CD4-positive, alpha-beta T cell treated with Interleukin-15 for 1 hour (primary cell): Measurements from ENCODE around the gene RABGAP1.

Experiments used
- DNase-seq: peaks from one replicate; pipeline ENCODE4 v3.0.0-alpha.2; 2020

Gene RABGAP1

GRCh38 chr9:123053711-123054110, 112.9 kb downstream of the RABGAP1 start:
- DNase-seq: no peak

- DNase-seq: no peak
Observed at GRCh38 chr9:123058834-123059233, 118.0 kb downstream of the RABGAP1 start.

DNA sequence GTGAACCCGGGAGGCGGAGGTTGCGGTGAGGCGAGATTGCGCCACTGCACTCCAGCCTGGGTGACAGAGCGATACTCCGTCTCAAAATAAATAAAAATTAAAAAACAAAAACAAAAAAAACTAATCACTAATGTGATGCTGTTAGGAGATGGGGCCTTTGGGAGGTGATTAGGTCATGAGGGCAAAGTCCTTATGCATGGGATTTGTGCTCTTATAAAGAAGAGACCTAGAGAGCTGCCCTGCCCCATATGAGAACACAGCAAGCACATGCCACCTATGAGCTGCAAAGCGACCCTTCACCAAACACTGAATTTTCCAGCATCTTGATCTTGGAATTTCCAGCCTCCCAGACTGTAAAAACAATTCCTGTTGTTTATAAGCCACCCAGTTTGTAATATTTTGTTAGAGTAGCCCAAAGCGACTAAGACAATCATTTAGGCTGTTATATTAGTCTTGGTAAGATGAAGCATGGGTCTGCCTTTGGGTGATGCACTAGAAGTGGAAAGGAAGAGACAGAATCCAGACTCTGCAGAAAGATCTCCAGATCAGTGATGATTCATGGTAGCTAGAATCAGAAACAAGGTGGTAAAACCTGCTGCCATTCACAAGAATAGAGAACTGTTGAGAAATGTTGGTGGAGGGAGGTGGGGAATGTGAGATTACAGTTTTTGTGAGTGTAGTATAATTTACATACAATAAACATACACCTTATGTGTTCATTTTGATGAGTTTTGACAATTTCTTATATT, 118.8 kb downstream of the RABGAP1 start:
- DNase-seq: no peak

DNA sequence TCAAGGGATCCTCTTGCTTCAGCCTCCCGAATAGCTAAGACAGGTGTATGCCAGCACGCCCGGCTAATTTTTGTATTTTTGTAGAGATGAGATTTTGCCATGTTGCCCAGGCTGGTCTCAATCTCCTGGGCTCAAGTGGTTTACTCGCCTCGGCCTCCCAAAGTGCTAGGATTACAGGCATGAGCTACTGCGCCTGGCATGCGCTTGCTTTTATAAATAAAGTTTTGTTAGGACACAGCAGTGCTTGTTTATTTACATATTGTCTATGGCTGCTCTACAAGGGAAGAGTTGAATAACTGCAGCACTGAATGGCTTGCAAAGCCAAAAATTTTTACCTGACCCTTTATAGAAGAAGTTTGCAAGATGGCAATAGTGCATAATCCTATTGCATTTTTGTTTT, 120.4 kb downstream of the RABGAP1 start:
- DNase-seq: no peak

DNA sequence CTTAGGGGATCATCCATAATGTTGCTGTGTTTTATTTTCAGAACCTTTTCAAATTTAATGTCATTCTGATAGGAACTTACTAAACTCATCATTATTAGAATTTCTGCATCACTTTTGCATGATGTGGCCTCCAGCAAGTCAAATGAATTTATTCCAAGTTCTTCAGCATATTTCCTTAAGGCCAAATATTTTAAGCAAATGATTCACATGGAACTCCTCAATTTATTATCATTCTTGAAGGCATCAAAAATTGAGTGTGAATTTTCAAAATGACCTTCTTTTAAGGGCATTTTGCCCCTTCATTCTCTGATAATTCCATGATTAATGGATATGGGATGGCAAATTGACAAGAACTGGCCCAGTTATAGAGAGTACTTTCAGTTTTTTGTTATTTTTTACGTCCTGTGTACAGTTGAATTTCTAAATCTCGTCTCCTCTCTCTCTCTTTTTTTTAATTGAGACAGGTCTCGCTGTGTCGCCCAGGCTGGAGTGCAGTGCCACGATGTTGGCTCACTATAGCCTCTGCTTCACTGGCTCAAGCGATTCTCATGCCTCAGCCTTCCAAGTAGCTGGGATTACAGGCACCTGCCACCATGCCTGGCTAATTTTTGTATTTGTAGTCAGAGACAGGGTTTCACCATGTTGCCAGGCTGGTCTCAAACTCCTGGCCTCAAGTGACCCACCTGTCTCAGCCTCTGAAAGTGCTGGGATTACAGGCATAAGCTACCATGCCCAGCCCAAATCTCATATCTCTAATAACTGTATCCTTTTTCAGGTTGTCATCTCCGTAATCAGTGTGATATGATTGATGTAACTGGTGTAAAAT, 121.7 kb downstream of the RABGAP1 start:
- no peak for DNase-seq

- DNase-seq: no peak
Observed at GRCh38 chr9:123063177-123063598, 122.4 kb downstream of the RABGAP1 start.

- DNase-seq: no peak
Observed at GRCh38 chr9:123063896-123064295, 123.1 kb downstream of the RABGAP1 start.

GRCh38 chr9:123064716-123065115, 123.9 kb downstream of the RABGAP1 start:
- no peak for DNase-seq

DNA sequence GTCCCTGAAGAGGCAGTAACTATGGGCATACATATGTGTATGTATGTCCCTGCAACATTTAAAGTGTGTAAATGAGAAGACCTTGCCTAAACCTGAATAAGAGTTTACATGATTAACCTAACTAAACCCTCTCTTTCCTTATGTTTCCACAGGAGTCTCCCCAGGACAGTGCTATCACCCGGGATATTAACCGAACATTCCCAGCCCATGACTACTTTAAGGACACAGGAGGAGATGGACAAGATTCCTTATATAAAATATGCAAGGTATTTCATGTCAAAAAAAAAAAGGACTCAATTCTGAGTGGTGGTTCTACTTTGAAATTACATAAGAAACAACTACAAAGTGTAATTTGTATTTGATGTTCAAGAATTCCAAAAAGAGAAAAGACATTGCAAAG, 124.4 kb downstream of the RABGAP1 start:
- DNase-seq: no peak

DNA sequence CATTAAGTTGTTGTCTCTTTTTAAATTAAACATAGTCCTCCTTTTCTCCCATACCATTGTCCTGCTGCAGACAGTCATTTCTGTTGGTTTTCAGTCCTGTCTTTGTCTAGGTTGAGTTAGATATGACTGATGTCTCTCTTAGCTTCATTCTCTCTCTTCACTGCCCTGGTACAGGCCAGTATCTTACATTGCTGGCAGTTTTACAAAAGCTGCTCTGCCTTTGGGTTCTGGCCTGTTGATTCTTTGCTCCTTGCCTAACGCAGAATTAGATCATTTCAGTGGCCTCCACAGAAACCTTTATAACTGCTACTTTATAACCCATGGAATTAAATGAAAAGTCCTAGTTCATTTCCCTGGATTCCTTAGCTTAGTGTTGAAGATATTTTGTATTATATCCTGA, 126.3 kb downstream of the RABGAP1 start:
- no peak for DNase-seq

GRCh38 chr9:123069010-123069481, 128.2 kb downstream of the RABGAP1 start:
- DNase-seq: no peak

GRCh38 chr9:123070198-123070597, 129.4 kb downstream of the RABGAP1 start:
- no peak for DNase-seq

GRCh38 chr9:123072407-123072995, 131.7 kb downstream of the RABGAP1 start:
- no peak for DNase-seq

DNA sequence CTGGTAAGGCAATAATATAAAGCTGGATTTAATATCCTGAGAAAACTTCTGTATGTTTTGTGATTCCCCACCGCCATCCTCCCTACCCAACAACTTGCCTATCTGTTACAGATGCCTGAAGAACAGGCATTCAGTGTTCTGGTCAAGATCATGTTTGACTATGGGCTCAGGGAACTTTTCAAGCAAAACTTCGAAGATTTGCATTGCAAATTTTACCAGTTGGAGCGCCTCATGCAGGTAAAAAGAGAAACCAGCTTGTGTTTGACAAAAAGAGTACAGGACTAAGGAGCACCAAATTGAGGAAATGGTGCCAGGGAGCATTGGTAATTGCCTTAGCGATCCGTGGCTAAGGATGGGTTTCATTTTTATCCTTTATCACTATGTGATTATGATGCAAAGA, 132.6 kb downstream of the RABGAP1 start:
- DNase-seq: no peak

- DNase-seq: no peak
Observed at GRCh38 chr9:123073991-123074422, 133.2 kb downstream of the RABGAP1 start.

- DNase-seq: no peak
Observed at GRCh38 chr9:123074628-123075027, 133.8 kb downstream of the RABGAP1 start.

GRCh38 chr9:123080444-123080843, 139.6 kb downstream of the RABGAP1 start:
- no peak for DNase-seq

DNA sequence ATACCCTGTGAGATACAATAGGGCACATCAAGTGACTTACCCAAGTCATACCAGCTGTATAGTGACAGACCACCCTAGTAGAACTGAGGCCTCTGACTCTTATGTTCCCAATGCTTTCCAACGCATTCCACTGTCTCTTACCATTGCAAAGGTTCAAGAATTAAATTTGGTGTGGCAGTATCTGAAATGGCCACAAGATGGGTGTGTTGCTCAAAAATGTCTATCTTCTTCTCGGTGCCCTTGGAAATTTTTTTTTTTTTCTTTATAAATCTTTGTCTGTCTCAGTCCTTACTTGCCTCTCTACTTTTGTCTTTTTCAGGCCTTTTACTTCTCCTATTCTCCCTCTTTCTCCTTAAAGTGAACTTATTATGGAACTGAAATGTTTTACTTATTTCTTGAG, 141.0 kb downstream of the RABGAP1 start:
- DNase-seq: no peak

- no peak for DNase-seq
Observed at GRCh38 chr9:123083680-123084079, 142.9 kb downstream of the RABGAP1 start.

DNA sequence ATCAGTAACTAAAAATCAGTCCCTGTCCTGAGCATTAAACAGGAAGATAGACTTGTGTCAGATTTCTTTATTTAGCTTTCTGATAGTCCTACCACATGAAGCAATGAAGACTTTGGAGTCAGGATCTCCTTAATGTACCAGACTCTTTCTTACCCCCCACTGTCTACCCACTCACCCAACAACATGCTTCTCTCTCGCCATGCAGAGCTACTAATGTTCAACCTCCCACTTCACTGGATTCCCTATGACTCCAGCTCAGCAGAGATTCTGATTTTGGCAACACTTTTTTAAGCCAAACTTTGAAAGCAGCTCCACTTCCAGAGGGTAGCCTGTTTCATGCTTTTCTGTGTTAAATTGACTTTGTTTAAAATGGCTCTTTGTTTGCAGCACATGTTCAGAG, 143.4 kb downstream of the RABGAP1 start:
- DNase-seq: no peak

- no peak for DNase-seq
Observed at GRCh38 chr9:123085916-123086315, 145.1 kb downstream of the RABGAP1 start.

DNA sequence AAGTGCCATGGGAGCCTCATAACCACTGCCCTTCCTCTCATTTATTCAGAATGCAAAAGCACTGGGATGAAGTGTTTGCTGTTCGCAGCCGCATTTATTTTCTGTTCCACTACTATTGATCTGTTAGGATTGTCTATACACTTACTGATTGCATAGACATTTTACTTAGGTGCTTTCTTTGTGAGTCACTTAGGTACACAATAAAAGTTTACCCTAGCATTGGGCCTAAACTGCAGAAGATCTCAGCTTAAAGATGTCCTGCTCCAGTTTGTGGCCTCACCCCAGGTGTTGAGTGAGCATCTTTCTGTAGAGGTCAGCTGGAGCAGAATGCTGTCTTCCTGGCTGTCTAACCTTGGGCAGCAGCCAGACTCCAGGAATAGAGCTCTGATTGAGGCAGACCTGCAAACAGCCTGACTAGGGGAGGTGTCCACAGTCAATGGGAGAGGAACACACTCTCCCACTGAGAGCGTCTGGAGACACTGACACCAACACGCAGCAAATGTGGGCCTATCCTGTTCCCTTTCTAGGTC, 146.6 kb downstream of the RABGAP1 start:
- no peak for DNase-seq

DNA sequence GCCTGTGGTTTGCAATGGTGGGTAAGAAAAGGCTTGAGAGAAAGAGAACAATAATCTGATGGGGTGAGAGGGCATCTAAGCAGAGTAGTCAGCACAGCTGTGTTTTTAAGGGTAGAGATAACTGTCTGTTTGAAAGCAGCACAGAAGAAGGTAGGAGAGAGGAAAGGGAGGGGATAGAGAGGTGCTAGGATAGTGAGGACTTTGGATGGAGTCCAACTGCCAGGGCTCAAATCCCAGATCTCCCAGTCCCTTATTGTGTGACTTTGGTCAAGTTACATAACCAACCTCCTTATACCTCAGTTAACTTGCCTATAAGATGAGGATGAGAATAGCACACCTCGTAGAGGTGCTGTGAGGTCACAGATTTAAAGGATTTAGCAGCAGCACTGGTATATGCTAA, 148.2 kb downstream of the RABGAP1 start:
- DNase-seq: no peak
